ENCODE measurements around the gene SUGCT. TPM values are rescaled to one million over a fixed set of nuclear protein-coding genes. Genes with fewer than 3 reads are reported as not detected.

Gene SUGCT
- total RNA-seq, 2 experiments from 2014 or later: 0.95 to 1.2 TPM

DNA sequence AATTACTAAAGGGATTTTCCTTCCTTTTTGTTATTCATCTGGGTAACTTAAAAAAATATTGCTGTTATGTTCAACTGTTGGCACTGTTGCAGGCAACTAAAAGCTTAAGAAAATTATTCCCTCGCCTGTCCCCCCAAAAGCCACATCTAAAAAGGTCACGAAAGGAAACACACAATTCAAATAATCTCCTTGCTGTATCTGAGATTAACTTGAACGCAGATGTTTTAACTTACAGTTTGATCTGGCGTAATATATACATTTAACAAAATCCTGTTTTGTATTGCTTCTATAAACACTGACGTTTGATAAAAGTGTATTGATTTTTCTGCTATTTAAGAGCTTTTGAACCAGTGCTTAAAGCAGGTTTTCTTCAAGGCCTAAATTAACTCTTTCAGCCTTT, 432.1 kb downstream of the SUGCT start:
- Mint-ChIP-seq H3K36me3 (ENCODE audit: low read depth) (no peaks in the 10 kb centered on the region), H3K27ac (no peak overlapping the region), H3K4me3 (no peak overlapping the region), H3K4me1 (ENCODE audit: low read depth) (no peaks in the 10 kb centered on the region), H3K27me3 (no peaks in the 10 kb centered on the region), H3K9me3 (no peaks in the 10 kb centered on the region)
- Histone ChIP-seq H3K4me3 (ENCODE audit: low read length) (no peak overlapping the region), H3K27me3 (ENCODE audit: control insufficient read depth in 1 of 2, insufficient read depth in 2 of 2, low read length in 2 of 2) (no peaks in the 10 kb centered on the region), H3K9me3 (ENCODE audit: control insufficient read depth in 1 of 2, insufficient read depth in 1 of 2, low read length in 2 of 2) (peaks cover 0 to 8% of the 10 kb centered on the region in 2 experiments), H3K36me3 (ENCODE audit: insufficient read depth, low read length) (no peaks in the 10 kb centered on the region), H3K4me1 (ENCODE audit: insufficient read depth, low read length) (no peaks in the 10 kb centered on the region), H3K27ac (ENCODE audit: low read depth in 1 of 2, low read length in 2 of 2) (no peak overlapping the region)
- intact Hi-C loops (cut with DNase I, micrococcal nuclease): no loop called here
- CTCF ChIA-PET: no interaction called here
- no peak for DNase-seq
- no peak for ATAC-seq (ENCODE audit: poor library complexity)
- POLR2A ChIA-PET: no interaction called here
- TF ChIP-seq, protein P1, sequence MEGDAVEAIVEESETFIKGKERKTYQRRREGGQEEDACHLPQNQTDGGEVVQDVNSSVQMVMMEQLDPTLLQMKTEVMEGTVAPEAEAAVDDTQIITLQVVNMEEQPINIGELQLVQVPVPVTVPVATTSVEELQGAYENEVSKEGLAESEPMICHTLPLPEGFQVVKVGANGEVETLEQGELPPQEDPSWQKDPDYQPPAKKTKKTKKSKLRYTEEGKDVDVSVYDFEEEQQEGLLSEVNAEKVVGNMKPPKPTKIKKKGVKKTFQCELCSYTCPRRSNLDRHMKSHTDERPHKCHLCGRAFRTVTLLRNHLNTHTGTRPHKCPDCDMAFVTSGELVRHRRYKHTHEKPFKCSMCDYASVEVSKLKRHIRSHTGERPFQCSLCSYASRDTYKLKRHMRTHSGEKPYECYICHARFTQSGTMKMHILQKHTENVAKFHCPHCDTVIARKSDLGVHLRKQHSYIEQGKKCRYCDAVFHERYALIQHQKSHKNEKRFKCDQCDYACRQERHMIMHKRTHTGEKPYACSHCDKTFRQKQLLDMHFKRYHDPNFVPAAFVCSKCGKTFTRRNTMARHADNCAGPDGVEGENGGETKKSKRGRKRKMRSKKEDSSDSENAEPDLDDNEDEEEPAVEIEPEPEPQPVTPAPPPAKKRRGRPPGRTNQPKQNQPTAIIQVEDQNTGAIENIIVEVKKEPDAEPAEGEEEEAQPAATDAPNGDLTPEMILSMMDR (IDR thresholded peaks at IDR 0.05): no peak

DNA sequence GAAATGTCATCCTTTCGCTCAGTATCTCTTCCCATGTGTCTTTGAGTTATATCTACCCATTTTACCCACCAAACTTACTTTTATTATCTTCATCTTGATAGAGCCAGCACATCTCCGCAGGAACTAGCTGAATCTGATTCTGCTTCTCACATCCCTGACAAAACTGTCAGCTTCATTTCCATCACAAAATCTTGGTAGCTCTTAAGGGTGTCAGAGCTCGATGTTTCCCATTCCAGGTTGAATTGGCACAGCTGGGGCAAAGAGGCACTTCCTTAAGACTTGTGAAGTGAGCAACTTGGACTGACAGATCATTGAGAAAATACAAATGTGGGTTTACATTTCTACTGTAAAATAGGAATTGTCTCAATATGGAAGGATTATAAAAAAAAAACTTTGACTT, 434.5 kb downstream of the SUGCT start:
- no peak for DNase-seq

DNA sequence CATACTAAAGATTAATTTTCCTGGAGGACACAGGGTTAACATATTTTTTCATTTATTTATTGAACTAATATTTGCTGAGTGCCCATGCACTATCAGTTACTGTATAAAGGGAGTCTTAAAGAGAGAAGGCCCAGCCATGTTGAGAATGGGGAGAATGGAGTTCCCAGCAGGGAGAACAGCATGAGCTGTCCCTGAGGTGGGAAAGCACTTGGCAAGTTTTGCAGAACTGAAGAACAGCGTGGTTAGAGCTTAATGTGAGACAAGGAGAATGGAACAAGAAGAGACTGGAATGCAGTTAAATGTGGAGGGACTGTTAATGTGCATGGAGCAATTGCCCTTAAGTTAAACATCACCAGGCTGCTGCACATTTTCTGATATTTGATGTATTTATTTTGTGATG, 435.4 kb downstream of the SUGCT start:
- H3K27me3 ChIP-seq (ENCODE audit: control insufficient read depth in 1 of 2, insufficient read depth in 2 of 2, low read length in 2 of 2): no peaks in the 10 kb centered on the region
- H3K9me3 ChIP-seq (ENCODE audit: control insufficient read depth in 1 of 2, insufficient read depth in 1 of 2, low read length in 2 of 2): peaks cover 0 to 6% of the 10 kb centered on the region in 2 experiments
- Mint-ChIP-seq H3K27ac (no peak overlapping the region), H3K9me3 (no peaks in the 10 kb centered on the region), H3K27me3 (no peaks in the 10 kb centered on the region), H3K4me1 (ENCODE audit: low read depth) (no peaks in the 10 kb centered on the region), H3K36me3 (ENCODE audit: low read depth) (no peaks in the 10 kb centered on the region), H3K4me3 (no peak overlapping the region)
- CTCF ChIA-PET: no interaction called here
- POLR2A ChIA-PET: no interaction called here
- intact Hi-C loops (cut with DNase I, micrococcal nuclease): no loop called here
- H3K36me3 ChIP-seq (ENCODE audit: insufficient read depth, low read length): no peaks in the 10 kb centered on the region
- DNase-seq (no peak), ATAC-seq (ENCODE audit: poor library complexity) (no peak)
- no peaks in the 10 kb centered on the region for H3K4me1 ChIP-seq (ENCODE audit: insufficient read depth, low read length)
- no peak overlapping the region for H3K27ac ChIP-seq (ENCODE audit: low read depth in 1 of 2, low read length in 2 of 2)
- TF ChIP-seq, protein P1 (IDR thresholded peaks at IDR 0.05): no peak
- no peak overlapping the region for H3K4me3 ChIP-seq (ENCODE audit: low read length)

More for the DNA sequence above, 434.5 kb downstream of the SUGCT start:
- Histone ChIP-seq H3K4me1 (ENCODE audit: insufficient read depth, low read length) (no peaks in the 10 kb centered on the region), H3K36me3 (ENCODE audit: insufficient read depth, low read length) (no peaks in the 10 kb centered on the region), H3K27ac (ENCODE audit: low read depth in 1 of 2, low read length in 2 of 2) (no peak overlapping the region), H3K27me3 (ENCODE audit: control insufficient read depth in 1 of 2, insufficient read depth in 2 of 2, low read length in 2 of 2) (no peaks in the 10 kb centered on the region), H3K9me3 (ENCODE audit: control insufficient read depth in 1 of 2, insufficient read depth in 1 of 2, low read length in 2 of 2) (peaks cover 0 to 2% of the 10 kb centered on the region in 2 experiments), H3K4me3 (ENCODE audit: low read length) (no peak overlapping the region)
- Mint-ChIP-seq H3K36me3 (ENCODE audit: low read depth) (no peaks in the 10 kb centered on the region), H3K27ac (no peak overlapping the region), H3K4me3 (no peak overlapping the region), H3K4me1 (ENCODE audit: low read depth) (no peaks in the 10 kb centered on the region), H3K9me3 (no peaks in the 10 kb centered on the region), H3K27me3 (no peaks in the 10 kb centered on the region)
- intact Hi-C loops (cut with DNase I, micrococcal nuclease): no loop called here
- ChIA-PET POLR2A (no interaction called here), CTCF (no interaction called here)
- TF ChIP-seq, protein P1 (IDR thresholded peaks at IDR 0.05): no peak
- ATAC-seq (ENCODE audit: poor library complexity): no peak
